T-cell (primary cell): ENCODE results near the gene FAM111B. TPM values are rescaled to one million over a fixed set of nuclear protein-coding genes. Genes with fewer than 3 reads are reported as not detected.
"Not testable (repeated sequence)": the region's sequence is repeated elsewhere in the genome, so short reads cannot be mapped to it uniquely, and the experiment has no call there.

ENCODE experiments used
- ATAC-seq, 4 experiments: fragments of 200-7000 bp in 3 of 4; fragments of 150-1000 bp in 1 of 4; cut with Tn5 transposase; replicated peaks in 1 of 4; 1 replicate in 3 of 4; 2 replicates in 1 of 4; pipeline ENCODE4 v1.10.0; 2021; ENCODE audit warnings: moderate library complexity in 3 of 4, mild to moderate bottlenecking in 2 of 4, moderate number of reproducible peaks in 1 of 4
- CTCF ChIA-PET, 2 donors: fragments of 300-600 bp; sonication (Branson Sonifier 250); formaldehyde crosslinking; loops; one replicate each; lab custom pipeline; 2022; ENCODE audit warnings: antibody characterized with exemption in 2 of 2; lab: Charles Lee
- POLR2A ChIA-PET, 2 donors: fragments of 300-600 bp; sonication (Branson Sonifier 250); formaldehyde crosslinking; loops; one replicate each; lab custom pipeline; 2022; ENCODE audit warnings: antibody characterized with exemption in 2 of 2; lab: Charles Lee
- DNase-seq, 35 experiments: peaks; one replicate each; pipeline versions ENCODE4 v3.0.0 to v3.0.0-alpha.2; 2013 to 2023
- H3K27ac ChIP-seq: one replicate; pipeline ENCODE4 v1.5.1; 2013; ENCODE audit warnings: low read length
- H3K27me3 ChIP-seq, 2 experiments: replicated peaks in 1 of 2; 1 replicate in 1 of 2; 2 replicates in 1 of 2; pipeline versions ENCODE4 v1.6.1 to v1.7.0; 2013; ENCODE audit warnings: low read length in 1 of 2, mixed read lengths in 1 of 2; ENCODE audit not compliant: control insufficient read depth in 2 of 2, insufficient read depth in 2 of 2; ENCODE audit errors: extremely low read depth in 1 of 2
- H3K36me3 ChIP-seq, 2 donors: 1 replicate in 1 of 2; 2 replicates in 1 of 2; pipeline versions ENCODE4 v1.6.1 to v1.7.0; 2013; ENCODE audit warnings: low read length in 1 of 2; ENCODE audit not compliant: control insufficient read depth in 2 of 2, insufficient read depth in 1 of 2; ENCODE audit errors: extremely low read depth in 1 of 2
- H3K4me1 ChIP-seq, 2 experiments: 1 replicate in 1 of 2; 2 replicates in 1 of 2; pipeline versions ENCODE4 v1.6.1 to v1.7.0; 2013; ENCODE audit warnings: low read length in 2 of 2, mixed read lengths in 1 of 2; ENCODE audit not compliant: insufficient read depth in 2 of 2, control insufficient read depth in 1 of 2; ENCODE audit errors: extremely low read depth in 1 of 2
- H3K4me3 ChIP-seq, 2 donors: 1 replicate in 1 of 2; 2 replicates in 1 of 2; pipeline versions ENCODE4 v1.5.1 to v1.7.0; 2013; ENCODE audit warnings: mild to moderate bottlenecking in 2 of 2, low read length in 1 of 2, moderate library complexity in 1 of 2; ENCODE audit not compliant: control insufficient read depth in 1 of 2; ENCODE audit errors: extremely low read depth in 1 of 2
- H3K9me3 ChIP-seq: 2 replicates; pipeline ENCODE4 v1.7.0; 2013
- H3K27ac Mint-ChIP-seq, 2 donors: one replicate each; pipeline ENCODE4 v1.8.0; 2020 to 2021; ENCODE audit warnings: mild to moderate bottlenecking in 2 of 2, mixed read lengths in 2 of 2
- H3K27me3 Mint-ChIP-seq, 2 donors: one replicate each; pipeline ENCODE4 v1.8.0; 2021 to 2022; ENCODE audit warnings: mixed read lengths in 2 of 2
- H3K36me3 Mint-ChIP-seq: one replicate; pipeline ENCODE4 v1.8.0; 2021; ENCODE audit warnings: mixed read lengths
- H3K4me1 Mint-ChIP-seq, 3 donors: one replicate each; pipeline ENCODE4 v1.8.0; 2020 to 2022; ENCODE audit warnings: mixed read lengths in 3 of 3, mild to moderate bottlenecking in 1 of 3
- H3K4me3 Mint-ChIP-seq, 3 donors: one replicate each; pipeline ENCODE4 v1.8.0; 2020 to 2022; ENCODE audit warnings: mild to moderate bottlenecking in 3 of 3, mixed read lengths in 3 of 3, moderate library complexity in 3 of 3
- H3K9me3 Mint-ChIP-seq, 3 donors: one replicate each; pipeline ENCODE4 v1.8.0; 2020 to 2022; ENCODE audit warnings: mixed read lengths in 3 of 3
- WGBS: methylation state at CpG from one replicate; pipeline ENCODE4 v1.1.5; 2013; ENCODE audit warnings: missing lambda C conversion rate; ENCODE audit not compliant: insufficient coverage; 5-methylcytosine and 5-hydroxymethylcytosine counted together
- total RNA-seq, 35 experiments: library from RNA in 6 of 35; stranded (reverse) in 6 of 35; fragments of 120-200 nt in 1 of 35; gene quantifications; one replicate each; pipeline versions ENCODE4 v1.2.1 to v1.2.4 and lab custom pipeline; 2013 to 2026

The FAM111B gene
- total RNA-seq, 5 donors from 2014 or later (not counting 1 experiment from before 2014, with no cell fraction given), result 1.2 to 3.8 (median 1.3) TPM

DNA sequence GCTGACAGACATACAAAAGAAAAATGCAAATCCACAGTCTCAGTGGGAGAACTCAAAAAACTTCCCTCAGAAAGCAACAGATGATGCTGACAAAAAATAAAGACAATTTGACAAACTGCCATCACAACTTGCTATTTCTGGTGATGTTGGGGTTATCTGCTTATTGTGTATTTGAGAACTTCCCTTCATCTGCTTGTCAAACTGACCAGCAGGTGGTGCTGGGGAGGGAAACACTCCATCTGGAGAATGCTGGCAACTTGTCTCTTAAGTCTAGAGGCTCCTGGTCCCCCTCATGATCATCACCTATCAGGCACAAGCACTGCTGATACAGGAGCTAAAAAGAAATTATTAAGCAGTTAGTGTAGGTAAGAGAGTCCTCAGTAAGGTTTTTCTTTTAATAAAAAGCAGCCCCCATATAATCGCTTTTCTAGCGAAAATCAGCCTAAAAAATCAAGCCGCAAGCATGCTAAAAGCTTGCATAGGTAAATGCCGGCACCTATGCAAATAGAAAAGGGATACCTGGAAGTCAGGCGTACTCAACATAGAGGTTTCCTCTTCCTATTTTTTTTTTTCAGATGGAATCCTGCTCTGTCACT, 9.8 kb upstream of the FAM111B start:
- ChIA-PET CTCF (interaction anchor here (0.7 to 2.4 kb wide), 9 partner anchors 11 to 61 kb away, joined by 3 to 13 read pairs (median 4); partner anchors contain the start of gene FAM111A (in 1 of the 2)), POLR2A (interaction anchor here (0.6 to 0.7 kb wide), 2 partner anchors 64 to 65 kb away, joined by 3 read pairs; no protein-coding TSS in a partner anchor)
- ATAC-seq, result peak; percentile 47 to 77 (median 61)
- peak; percentile 37 to 81 (median 61) for DNase-seq
- Histone ChIP-seq H3K9me3 (no peaks in the 10 kb centered on the region), H3K4me3 (no peak overlapping the region), H3K4me1 (peaks cover 0 to 8% of the 10 kb centered on the region in 2 experiments), H3K27ac (no peak overlapping the region), H3K27me3 (peaks cover 0 to 10% of the 10 kb centered on the region in 2 experiments), H3K36me3 (no peaks in the 10 kb centered on the region)
- Mint-ChIP-seq H3K9me3 (no peaks in the 10 kb centered on the region), H3K4me1 (peaks cover 6 to 16% (median 14%) of the 10 kb centered on the region in 3 donors), H3K4me3 (no peak overlapping the region), H3K27ac (no peak overlapping the region), H3K36me3 (no peaks in the 10 kb centered on the region), H3K27me3 (peaks cover 15 to 36% of the 10 kb centered on the region in 2 donors)
- 93% methylated on average over 2 of the region's 5 CpGs for WGBS

DNA sequence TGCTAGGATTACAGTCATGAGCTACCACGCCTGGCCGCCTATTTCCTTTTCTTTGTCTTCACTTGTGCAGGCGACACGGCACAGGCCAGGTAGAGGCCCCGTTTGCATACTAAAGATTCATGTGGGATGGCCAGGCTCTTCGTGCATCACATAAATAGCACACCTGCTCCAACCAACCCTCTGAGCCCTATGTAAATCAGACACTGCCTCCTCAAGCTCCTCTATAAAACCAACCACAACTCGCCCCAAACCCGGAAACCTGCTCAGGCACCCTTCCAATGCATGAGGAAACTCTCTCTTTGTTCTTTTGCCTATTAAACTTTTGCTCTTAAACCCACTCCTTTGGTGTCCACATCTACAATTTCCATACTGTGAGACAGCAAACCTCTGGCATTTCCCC, 9.1 kb upstream of the FAM111B start:
- Mint-ChIP-seq H3K27me3 (peaks cover 14 to 31% of the 10 kb centered on the region in 2 donors), H3K4me1 (peaks cover 10 to 23% (median 17%) of the 10 kb centered on the region in 3 donors)
- not testable (repeated sequence) for H3K9me3 ChIP-seq, H3K4me3 Mint-ChIP-seq, ATAC-seq, H3K4me3 ChIP-seq, H3K36me3 Mint-ChIP-seq, H3K27ac Mint-ChIP-seq, DNase-seq, H3K36me3 ChIP-seq, H3K27ac ChIP-seq, H3K9me3 Mint-ChIP-seq
- WGBS, result 74% methylated on average over 4 of the region's 8 CpGs
- peaks cover 0 to 13% of the 10 kb centered on the region in 2 experiments for H3K4me1 ChIP-seq
- peaks cover 0 to 13% of the 10 kb centered on the region in 2 experiments for H3K27me3 ChIP-seq
- ChIA-PET POLR2A (interaction anchor here in 1 of 2 donors (0.6 kb wide), 1 partner anchor 64 kb away, joined by 3 read pairs; no protein-coding TSS in a partner anchor), CTCF (interaction anchor here (0.8 to 2.4 kb wide), 8 partner anchors 10 to 60 kb away, joined by 3 to 13 read pairs (median 4); partner anchors contain the start of gene FAM111A (in 1 of the 2))

DNA sequence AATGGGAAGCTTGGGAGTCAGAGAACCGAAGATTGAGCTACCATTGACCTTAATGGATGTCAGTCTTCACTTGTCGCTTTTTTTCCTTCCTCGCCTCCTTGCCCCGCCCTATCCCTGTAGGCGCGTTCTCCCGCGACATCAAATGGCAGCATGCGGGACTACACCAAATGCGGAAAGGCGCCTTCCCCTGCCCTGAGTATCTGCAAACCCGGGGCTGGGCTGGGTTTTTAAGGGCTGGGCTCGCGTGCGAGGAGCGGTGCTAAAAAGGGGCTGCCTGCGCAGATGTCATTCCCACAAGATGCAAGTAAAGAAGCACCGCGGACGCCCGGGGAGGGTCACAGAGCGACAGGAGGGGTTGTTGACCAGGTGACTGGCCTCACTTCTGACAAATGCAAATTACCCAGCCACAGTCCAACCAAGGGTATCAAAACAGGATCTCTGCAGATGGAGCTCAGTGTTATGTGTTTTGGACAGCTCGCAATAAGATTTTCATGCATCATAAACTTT, 4.7 kb upstream of the FAM111B start:
- Mint-ChIP-seq H3K27me3 (peaks cover 19 to 42% of the 10 kb centered on the region in 2 donors), H3K4me3 (peak overlapping the region; percentile 70 to 79 (median 74)), H3K9me3 (no peaks in the 10 kb centered on the region), H3K27ac (peak overlapping the region in 1 of 2 donors; percentile 53), H3K36me3 (no peaks in the 10 kb centered on the region), H3K4me1 (peaks cover 23 to 45% (median 37%) of the 10 kb centered on the region in 3 donors)
- WGBS, result 7% methylated on average over 21 of the region's 23 CpGs
- DNase-seq, result peak in 30 of 35 experiments; percentile 5 to 67 (median 26)
- CTCF ChIA-PET, result interaction anchor here in 1 of 2 donors (0.9 kb wide), 1 partner anchor 34 kb away, joined by 4 read pairs; no protein-coding TSS in a partner anchor
- peak overlapping the region; percentile 37 to 61 for H3K4me3 ChIP-seq
- peaks cover 10 to 23% of the 10 kb centered on the region in 2 experiments for H3K4me1 ChIP-seq
- H3K9me3 ChIP-seq, result no peaks in the 10 kb centered on the region
- peaks cover 0 to 30% of the 10 kb centered on the region in 2 experiments for H3K27me3 ChIP-seq
- H3K27ac ChIP-seq, result no peak overlapping the region
- peak; percentile 45 to 75 (median 60) for ATAC-seq
- no peaks in the 10 kb centered on the region for H3K36me3 ChIP-seq
- POLR2A ChIA-PET, result no interaction called here

DNA sequence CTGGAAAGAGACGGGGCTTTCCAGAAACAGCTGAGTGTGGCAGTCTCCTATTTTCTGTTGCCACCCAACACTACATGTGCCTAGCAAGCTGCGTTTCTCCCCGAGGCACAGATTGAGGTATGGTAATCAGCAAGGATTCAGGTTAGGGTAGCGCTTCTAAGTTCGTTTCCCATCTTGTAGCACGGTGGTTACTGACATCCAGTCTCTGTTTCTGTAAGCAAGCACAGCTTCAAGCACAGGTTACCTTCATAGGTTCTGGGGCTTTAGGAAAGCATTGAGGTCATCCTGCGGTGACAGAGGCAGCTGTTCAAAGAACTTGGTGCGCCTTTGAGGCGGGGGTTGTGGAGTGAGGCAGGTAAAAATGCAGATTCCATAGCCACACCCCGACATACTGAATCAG, 684 bp downstream of the FAM111B start:
- H3K36me3 Mint-ChIP-seq, H3K9me3 ChIP-seq, H3K36me3 ChIP-seq, H3K9me3 Mint-ChIP-seq, H3K27ac ChIP-seq, POLR2A ChIA-PET: not testable (repeated sequence)
- Mint-ChIP-seq H3K27me3 (peaks cover 9 to 20% of the 10 kb centered on the region in 2 donors), H3K4me3 (peak overlapping the region; percentile 76 to 88 (median 85)), H3K4me1 (peaks cover 26 to 42% (median 33%) of the 10 kb centered on the region in 3 donors), H3K27ac (peak overlapping the region; percentile 37 to 48)
- DNase-seq (peak in 6 of 35 experiments; percentile 1 to 27 (median 7)), ATAC-seq (peak in 3 of 4 experiments; percentile 12 to 47 (median 38))
- WGBS, result 8% methylated on average over 5 of the region's 10 CpGs
- H3K4me3 ChIP-seq, result peak overlapping the region in 1 of 2 donors; percentile 56
- H3K4me1 ChIP-seq, result peaks cover 14% of the 10 kb centered on the region in 2 experiments
- CTCF ChIA-PET, result interaction anchor here (1.1 to 2.0 kb wide), 6 partner anchors 10 to 51 kb away, joined by 3 to 8 read pairs (median 5); no protein-coding TSS in a partner anchor
- peaks cover 0 to 17% of the 10 kb centered on the region in 2 experiments for H3K27me3 ChIP-seq

DNA sequence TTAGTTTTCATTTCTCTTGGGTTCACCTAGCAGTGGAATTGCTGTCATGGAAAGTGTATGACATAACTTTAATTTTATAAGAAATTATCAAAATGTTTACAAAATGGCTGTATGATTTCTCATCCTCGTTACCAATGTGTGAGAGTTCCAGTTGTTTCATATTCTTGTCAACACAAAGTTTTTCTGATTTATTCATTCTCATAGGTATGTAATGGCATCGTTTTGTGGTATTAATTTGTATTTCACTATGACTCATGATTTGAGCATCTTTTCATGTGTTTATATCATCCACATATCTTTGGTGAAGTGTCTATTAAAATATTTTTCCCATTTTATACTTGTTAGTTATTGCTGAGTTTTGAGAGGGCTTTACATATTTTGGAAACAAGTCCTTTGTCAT, 5.5 kb downstream of the FAM111B start:
- Histone ChIP-seq H3K9me3 (no peaks in the 10 kb centered on the region), H3K36me3 (no peaks in the 10 kb centered on the region), H3K4me1 (peaks cover 2% of the 10 kb centered on the region in 2 experiments), H3K27ac (no peak overlapping the region), H3K27me3 (no peaks in the 10 kb centered on the region), H3K4me3 (no peak overlapping the region)
- H3K27me3 Mint-ChIP-seq, result peaks cover 0 to 4% of the 10 kb centered on the region in 2 donors
- WGBS, result no CpG with 5 or more reads among the region's 2 CpGs
- H3K4me3 Mint-ChIP-seq, result no peak overlapping the region
- POLR2A ChIA-PET, result no interaction called here
- no peak overlapping the region for H3K27ac Mint-ChIP-seq
- ATAC-seq (no peak), DNase-seq (no peak)
- H3K9me3 Mint-ChIP-seq, result peaks cover 0 to 7% (median 2%) of the 10 kb centered on the region in 3 donors
- peaks cover 11 to 15% (median 11%) of the 10 kb centered on the region in 3 donors for H3K4me1 Mint-ChIP-seq
- CTCF ChIA-PET, result no interaction called here
- peaks cover 4% of the 10 kb centered on the region for H3K36me3 Mint-ChIP-seq

DNA sequence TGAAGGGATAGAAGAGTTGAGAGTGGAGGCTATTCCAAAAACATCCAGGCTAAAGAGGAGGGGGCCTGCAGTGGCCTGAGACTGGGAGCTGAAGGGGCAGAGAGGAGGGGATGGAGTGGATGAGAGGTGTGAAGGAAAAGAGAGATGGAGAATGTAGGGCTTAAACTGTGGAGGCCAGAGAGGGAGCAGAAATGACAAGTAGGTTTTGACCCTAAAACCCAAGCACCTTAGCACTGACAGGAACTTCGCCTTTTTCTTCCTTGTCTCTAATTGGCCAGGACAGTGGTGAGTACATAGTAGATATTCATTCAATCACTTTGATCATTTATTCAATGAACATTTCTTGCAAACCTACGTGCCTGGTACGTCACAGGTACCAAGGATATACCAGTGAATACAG, 7.3 kb downstream of the FAM111B start:
- H3K36me3 ChIP-seq, result peaks cover 0 to 5% of the 10 kb centered on the region in 2 donors
- H3K4me3 ChIP-seq, result no peak overlapping the region
- H3K27me3 ChIP-seq, result no peaks in the 10 kb centered on the region
- Mint-ChIP-seq H3K4me1 (peaks cover 0 to 2% (median 0%) of the 10 kb centered on the region in 3 donors), H3K9me3 (peaks cover 0 to 15% (median 7%) of the 10 kb centered on the region in 3 donors), H3K4me3 (no peak overlapping the region), H3K36me3 (peaks cover 11% of the 10 kb centered on the region), H3K27me3 (peaks cover 0 to 4% of the 10 kb centered on the region in 2 donors), H3K27ac (no peak overlapping the region)
- CTCF ChIA-PET, result no interaction called here
- no peak for ATAC-seq
- no peaks in the 10 kb centered on the region for H3K4me1 ChIP-seq
- H3K27ac ChIP-seq, result no peak overlapping the region
- WGBS, result 100% methylated on average over 1 of the region's 3 CpGs
- POLR2A ChIA-PET, result no interaction called here
- peaks cover 5% of the 10 kb centered on the region for H3K9me3 ChIP-seq
- no peak for DNase-seq
